Liver (tissue), 9 donors: ENCODE results near the gene LOXHD1. TPM values are rescaled to one million over a fixed set of nuclear protein-coding genes. Genes with fewer than 3 reads are reported as not detected.

Source experiments
- DNase-seq: peaks from one replicate; pipeline ENCODE4 v3.0.0-alpha.2; 2017; ENCODE audit warnings: low spot score
- H3K27ac ChIP-seq, 2 donors: one replicate each; pipeline ENCODE4 v1.7.0; 2013; ENCODE audit warnings: inconsistent platforms in 2 of 2, low read length in 2 of 2, control low read depth in 1 of 2, low read depth in 1 of 2, mild to moderate bottlenecking in 1 of 2
- H3K27me3 ChIP-seq, 4 donors: one replicate each; pipeline versions ENCODE4 v1.6.1 to v1.7.0; 2013; ENCODE audit warnings: low read length in 3 of 4, inconsistent platforms in 1 of 4, mild to moderate bottlenecking in 1 of 4, moderate library complexity in 1 of 4; ENCODE audit not compliant: control insufficient read depth in 4 of 4, insufficient read depth in 4 of 4
- H3K36me3 ChIP-seq, 4 donors: one replicate each; pipeline versions ENCODE4 v1.6.1 to v1.7.0; 2013; ENCODE audit warnings: low read length in 3 of 4, mild to moderate bottlenecking in 3 of 4, low read depth in 1 of 4, moderate library complexity in 1 of 4; ENCODE audit not compliant: control insufficient read depth in 4 of 4, insufficient read depth in 3 of 4
- H3K4me1 ChIP-seq, 4 donors: one replicate each; pipeline versions ENCODE4 v1.6.1 to v1.7.0; 2013; ENCODE audit warnings: low read length in 3 of 4, mild to moderate bottlenecking in 3 of 4, moderate library complexity in 1 of 4; ENCODE audit not compliant: control insufficient read depth in 4 of 4, insufficient read depth in 4 of 4
- H3K4me3 ChIP-seq, 3 donors: one replicate each; pipeline versions ENCODE4 v1.6.1 to v1.7.0; 2013; ENCODE audit warnings: low read length in 3 of 3, control low read depth in 1 of 3, low read depth in 1 of 3, mild to moderate bottlenecking in 1 of 3
- H3K9ac ChIP-seq, 2 donors: one replicate each; pipeline ENCODE4 v1.7.0; 2013; ENCODE audit warnings: low read length in 2 of 2, mild to moderate bottlenecking in 2 of 2, moderate library complexity in 2 of 2, control low read depth in 1 of 2, low read depth in 1 of 2
- H3K9me3 ChIP-seq, 4 donors: one replicate each; pipeline versions ENCODE4 v1.6.1 to v1.7.0; 2013; ENCODE audit warnings: low read length in 3 of 4; ENCODE audit not compliant: control insufficient read depth in 4 of 4
- EGR1 ChIP-seq, 2 donors: IDR thresholded peaks; 2 replicates each; pipeline ENCODE4 v1.6.1; 2016 to 2018; ENCODE audit warnings: antibody characterized with exemption in 2 of 2, low read depth in 2 of 2
- FOXA1 ChIP-seq: IDR thresholded peaks from 2 replicates; pipeline ENCODE4 v1.6.1; 2016; ENCODE audit warnings: antibody characterized with exemption
- HNF4A ChIP-seq, 2 donors: conservative IDR thresholded peaks; 2 replicates each; pipeline ENCODE4 v1.6.1; 2016; ENCODE audit warnings: antibody characterized with exemption in 2 of 2, mild to moderate bottlenecking in 2 of 2
- HNF4G ChIP-seq: IDR thresholded peaks from 2 replicates; pipeline ENCODE4 v1.6.1; 2016; ENCODE audit warnings: antibody characterized with exemption
- NR2F2 ChIP-seq: IDR thresholded peaks from 2 replicates; pipeline ENCODE4 v1.6.1; 2016; ENCODE audit warnings: antibody characterized with exemption
- RAD21 ChIP-seq, 2 donors: IDR thresholded peaks; 2 replicates each; pipeline ENCODE4 v1.6.1; 2016; ENCODE audit warnings: antibody characterized with exemption in 2 of 2, mild to moderate bottlenecking in 2 of 2
- SP1 ChIP-seq: IDR thresholded peaks from 2 replicates; pipeline ENCODE4 v1.6.1; 2018; ENCODE audit warnings: antibody characterized with exemption, mild to moderate bottlenecking
- TAF1 ChIP-seq: conservative IDR thresholded peaks from 2 replicates; pipeline ENCODE4 v1.6.1; 2016; ENCODE audit warnings: antibody characterized with exemption, mild to moderate bottlenecking
- YY1 ChIP-seq: IDR thresholded peaks from 2 replicates; pipeline ENCODE4 v1.6.1; 2016; ENCODE audit warnings: antibody characterized with exemption, mild to moderate bottlenecking
- WGBS: extraction: QIAGEN DNeasy Blood & Tissue Kit; methylation state at CpG from one replicate; pipeline ENCODE4 v1.1.7; 2013; 5-methylcytosine and 5-hydroxymethylcytosine counted together
- polyA plus RNA-seq, 2 donors: library from polyadenylated mRNA; stranded (reverse) in 1 of 2; unstranded in 1 of 2; fragments of 200-250 nt in 1 of 2; fragments of >200 nt in 1 of 2; fragmentation: Nextera tagmentation in 1 of 2; extraction: Ambion mirVana in 1 of 2; gene quantifications; one replicate each; pipeline versions ENCODE4 v1.2.1 to v1.2.3, GENCODE V29; 2013 to 2015
- total RNA-seq, 2 donors: library from RNA; depleted of rRNA; stranded (reverse); fragments of >200 nt; gene quantifications; one replicate each; pipeline ENCODE4 v1.2.3, GENCODE V29; 2014
- TF ChIP-seq, protein P1 (sequence below): IDR thresholded peaks from 2 replicates; pipeline ENCODE4 v1.6.1; 2016; ENCODE audit warnings: antibody characterized with exemption
- TF ChIP-seq, protein P2 (sequence below): IDR thresholded peaks from 2 replicates; pipeline ENCODE4 v1.6.1; 2016; ENCODE audit warnings: antibody characterized with exemption
- TF ChIP-seq, protein P3 (sequence below): IDR thresholded peaks from 2 replicates; pipeline ENCODE4 v1.6.1; 2016; ENCODE audit warnings: antibody characterized with exemption
- TF ChIP-seq, protein P4 (sequence below): IDR thresholded peaks from 2 replicates; pipeline ENCODE4 v1.6.1; 2016; ENCODE audit warnings: antibody characterized with exemption, mild to moderate bottlenecking
- TF ChIP-seq, protein P5 (sequence below): fragments of 150-350 bp; IDR thresholded peaks from 2 replicates; pipeline ENCODE4 v1.5.1; 2017; ENCODE audit warnings: improper control_type of control experiment, low read depth, low read length; ENCODE audit not compliant: missing input control
- donor health status: healthy.
- donor health status: healthy.
- donor health status: healthy.
- donor health status: healthy.
- donor health status: healthy.

Gene LOXHD1
- total and polyA plus RNA-seq, 4 donors = 0.09 to 0.25 TPM; not detected in 2

DNA sequence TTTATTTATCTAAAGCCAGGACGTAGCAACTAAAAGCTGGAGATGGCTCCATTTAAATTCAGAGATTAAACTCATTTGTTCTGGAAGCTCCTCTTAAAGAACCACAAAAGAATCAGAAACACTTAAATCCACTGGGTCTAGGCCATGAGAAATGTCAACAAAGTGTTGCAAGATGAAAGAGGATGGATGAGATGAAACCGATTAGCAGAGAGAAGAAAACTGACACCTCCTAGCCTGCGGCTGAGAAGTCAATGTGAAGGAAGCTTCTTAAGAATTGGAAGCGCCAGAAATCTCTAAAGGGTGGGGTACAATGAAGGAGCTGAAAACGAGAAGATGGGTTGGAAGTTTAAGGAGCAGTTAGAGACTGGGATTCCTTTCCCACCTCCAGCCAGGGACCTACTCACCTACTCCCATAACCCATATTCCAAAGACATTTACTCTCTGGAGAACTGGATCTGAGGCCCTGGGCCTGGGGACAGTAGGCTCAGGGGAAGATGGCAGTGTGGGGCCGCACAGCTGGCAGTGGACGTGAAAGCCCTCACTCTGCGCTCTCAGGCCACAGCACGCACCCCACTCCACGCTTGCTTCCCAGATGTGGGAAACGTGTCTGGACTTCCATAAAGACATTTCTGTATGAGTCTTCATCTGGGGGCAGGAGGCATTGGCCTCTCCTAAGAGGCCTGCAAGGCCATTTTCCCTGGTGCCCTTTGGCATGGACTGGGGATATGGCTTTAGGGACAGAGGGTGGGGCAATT, 188.4 kb downstream of the LOXHD1 start:
- Histone ChIP-seq H3K27me3 (no peaks in the 10 kb centered on the region), H3K9me3 (no peaks in the 10 kb centered on the region), H3K36me3 (no peaks in the 10 kb centered on the region), H3K9ac (no peak overlapping the region), H3K4me3 (no peak overlapping the region), H3K27ac (no peak overlapping the region), H3K4me1 (no peaks in the 10 kb centered on the region)
- no peak for TF ChIP-seq NR2F2
- TF ChIP-seq YY1 = no peak
- no peak for TF ChIP-seq HNF4G
- TF ChIP-seq, protein P1, sequence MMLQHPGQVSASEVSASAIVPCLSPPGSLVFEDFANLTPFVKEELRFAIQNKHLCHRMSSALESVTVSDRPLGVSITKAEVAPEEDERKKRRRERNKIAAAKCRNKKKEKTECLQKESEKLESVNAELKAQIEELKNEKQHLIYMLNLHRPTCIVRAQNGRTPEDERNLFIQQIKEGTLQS = no peak
- TF ChIP-seq, protein P2, sequence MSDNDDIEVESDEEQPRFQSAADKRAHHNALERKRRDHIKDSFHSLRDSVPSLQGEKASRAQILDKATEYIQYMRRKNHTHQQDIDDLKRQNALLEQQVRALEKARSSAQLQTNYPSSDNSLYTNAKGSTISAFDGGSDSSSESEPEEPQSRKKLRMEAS = no peak
- TF ChIP-seq, protein P3, sequence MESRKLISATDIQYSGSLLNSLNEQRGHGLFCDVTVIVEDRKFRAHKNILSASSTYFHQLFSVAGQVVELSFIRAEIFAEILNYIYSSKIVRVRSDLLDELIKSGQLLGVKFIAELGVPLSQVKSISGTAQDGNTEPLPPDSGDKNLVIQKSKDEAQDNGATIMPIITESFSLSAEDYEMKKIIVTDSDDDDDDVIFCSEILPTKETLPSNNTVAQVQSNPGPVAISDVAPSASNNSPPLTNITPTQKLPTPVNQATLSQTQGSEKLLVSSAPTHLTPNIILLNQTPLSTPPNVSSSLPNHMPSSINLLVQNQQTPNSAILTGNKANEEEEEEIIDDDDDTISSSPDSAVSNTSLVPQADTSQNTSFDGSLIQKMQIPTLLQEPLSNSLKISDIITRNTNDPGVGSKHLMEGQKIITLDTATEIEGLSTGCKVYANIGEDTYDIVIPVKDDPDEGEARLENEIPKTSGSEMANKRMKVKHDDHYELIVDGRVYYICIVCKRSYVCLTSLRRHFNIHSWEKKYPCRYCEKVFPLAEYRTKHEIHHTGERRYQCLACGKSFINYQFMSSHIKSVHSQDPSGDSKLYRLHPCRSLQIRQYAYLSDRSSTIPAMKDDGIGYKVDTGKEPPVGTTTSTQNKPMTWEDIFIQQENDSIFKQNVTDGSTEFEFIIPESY = no peak
- TF ChIP-seq, protein P4, sequence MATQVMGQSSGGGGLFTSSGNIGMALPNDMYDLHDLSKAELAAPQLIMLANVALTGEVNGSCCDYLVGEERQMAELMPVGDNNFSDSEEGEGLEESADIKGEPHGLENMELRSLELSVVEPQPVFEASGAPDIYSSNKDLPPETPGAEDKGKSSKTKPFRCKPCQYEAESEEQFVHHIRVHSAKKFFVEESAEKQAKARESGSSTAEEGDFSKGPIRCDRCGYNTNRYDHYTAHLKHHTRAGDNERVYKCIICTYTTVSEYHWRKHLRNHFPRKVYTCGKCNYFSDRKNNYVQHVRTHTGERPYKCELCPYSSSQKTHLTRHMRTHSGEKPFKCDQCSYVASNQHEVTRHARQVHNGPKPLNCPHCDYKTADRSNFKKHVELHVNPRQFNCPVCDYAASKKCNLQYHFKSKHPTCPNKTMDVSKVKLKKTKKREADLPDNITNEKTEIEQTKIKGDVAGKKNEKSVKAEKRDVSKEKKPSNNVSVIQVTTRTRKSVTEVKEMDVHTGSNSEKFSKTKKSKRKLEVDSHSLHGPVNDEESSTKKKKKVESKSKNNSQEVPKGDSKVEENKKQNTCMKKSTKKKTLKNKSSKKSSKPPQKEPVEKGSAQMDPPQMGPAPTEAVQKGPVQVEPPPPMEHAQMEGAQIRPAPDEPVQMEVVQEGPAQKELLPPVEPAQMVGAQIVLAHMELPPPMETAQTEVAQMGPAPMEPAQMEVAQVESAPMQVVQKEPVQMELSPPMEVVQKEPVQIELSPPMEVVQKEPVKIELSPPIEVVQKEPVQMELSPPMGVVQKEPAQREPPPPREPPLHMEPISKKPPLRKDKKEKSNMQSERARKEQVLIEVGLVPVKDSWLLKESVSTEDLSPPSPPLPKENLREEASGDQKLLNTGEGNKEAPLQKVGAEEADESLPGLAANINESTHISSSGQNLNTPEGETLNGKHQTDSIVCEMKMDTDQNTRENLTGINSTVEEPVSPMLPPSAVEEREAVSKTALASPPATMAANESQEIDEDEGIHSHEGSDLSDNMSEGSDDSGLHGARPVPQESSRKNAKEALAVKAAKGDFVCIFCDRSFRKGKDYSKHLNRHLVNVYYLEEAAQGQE = no peak
- no peak for TF ChIP-seq FOXA1
- no peak for TF ChIP-seq HNF4A (conservative IDR thresholded peaks at IDR 0.05)
- TF ChIP-seq RAD21 (IDR thresholded peaks at IDR 0.05) = no peak
- no peak for TF ChIP-seq SP1
- WGBS = 86% methylated on average over 11 of the region's 11 CpGs
- DNase-seq = no peak

DNA sequence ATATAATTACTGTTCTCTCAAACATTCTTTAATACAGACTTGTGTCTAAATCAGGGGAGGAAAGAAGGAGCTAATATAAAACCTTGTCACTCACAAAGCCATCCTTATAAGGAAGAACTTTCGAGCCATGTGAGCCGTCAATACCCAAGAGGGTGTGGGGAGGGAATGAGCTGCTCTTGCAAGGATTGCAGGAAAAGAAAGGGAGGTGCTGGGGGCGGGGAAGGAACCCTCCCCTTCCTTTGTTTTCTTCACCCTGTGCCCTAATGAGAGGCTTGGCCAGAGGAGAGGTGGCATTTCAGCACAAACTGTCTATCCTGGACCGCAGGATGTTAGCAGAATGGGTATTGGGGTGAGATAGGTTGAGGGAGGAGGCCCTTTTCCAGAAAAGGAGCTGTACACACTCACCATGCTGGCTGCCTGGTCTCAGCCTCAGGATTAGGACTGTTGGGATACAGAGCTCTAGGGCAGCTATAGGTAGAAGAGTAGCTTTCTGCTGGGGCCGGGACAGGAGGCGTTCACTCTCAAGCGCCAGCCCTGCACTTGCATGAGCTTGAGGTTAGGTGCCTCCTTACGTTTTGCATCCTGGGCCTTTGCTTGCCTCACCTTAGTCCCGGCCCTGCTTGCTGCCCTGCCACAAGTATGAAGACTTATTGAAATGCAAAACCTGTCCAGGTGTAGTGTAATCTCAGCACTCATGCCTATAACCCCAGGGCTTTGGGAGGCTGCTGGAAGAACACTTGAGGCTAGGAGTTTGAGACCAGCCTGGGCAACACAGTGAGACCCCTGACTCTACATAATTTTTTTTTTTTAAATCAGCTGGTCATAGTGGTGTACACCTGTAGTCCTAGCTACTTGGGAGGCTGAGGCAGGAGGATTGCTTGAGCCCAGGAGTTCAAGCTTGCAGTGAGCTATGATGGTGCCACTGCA, 190.5 kb downstream of the LOXHD1 start:
- no peak overlapping the region for H3K27ac ChIP-seq
- H3K27me3 ChIP-seq = no peaks in the 10 kb centered on the region
- no peaks in the 10 kb centered on the region for H3K9me3 ChIP-seq
- no peak overlapping the region for H3K4me3 ChIP-seq
- DNase-seq = no peak
- no peak for TF ChIP-seq RAD21 (IDR thresholded peaks at IDR 0.05)
- no peak for TF ChIP-seq SP1
- no peak for TF ChIP-seq NR2F2
- no peak for TF ChIP-seq FOXA1
- TF ChIP-seq, protein P5, sequence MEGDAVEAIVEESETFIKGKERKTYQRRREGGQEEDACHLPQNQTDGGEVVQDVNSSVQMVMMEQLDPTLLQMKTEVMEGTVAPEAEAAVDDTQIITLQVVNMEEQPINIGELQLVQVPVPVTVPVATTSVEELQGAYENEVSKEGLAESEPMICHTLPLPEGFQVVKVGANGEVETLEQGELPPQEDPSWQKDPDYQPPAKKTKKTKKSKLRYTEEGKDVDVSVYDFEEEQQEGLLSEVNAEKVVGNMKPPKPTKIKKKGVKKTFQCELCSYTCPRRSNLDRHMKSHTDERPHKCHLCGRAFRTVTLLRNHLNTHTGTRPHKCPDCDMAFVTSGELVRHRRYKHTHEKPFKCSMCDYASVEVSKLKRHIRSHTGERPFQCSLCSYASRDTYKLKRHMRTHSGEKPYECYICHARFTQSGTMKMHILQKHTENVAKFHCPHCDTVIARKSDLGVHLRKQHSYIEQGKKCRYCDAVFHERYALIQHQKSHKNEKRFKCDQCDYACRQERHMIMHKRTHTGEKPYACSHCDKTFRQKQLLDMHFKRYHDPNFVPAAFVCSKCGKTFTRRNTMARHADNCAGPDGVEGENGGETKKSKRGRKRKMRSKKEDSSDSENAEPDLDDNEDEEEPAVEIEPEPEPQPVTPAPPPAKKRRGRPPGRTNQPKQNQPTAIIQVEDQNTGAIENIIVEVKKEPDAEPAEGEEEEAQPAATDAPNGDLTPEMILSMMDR = no peak
- TF ChIP-seq, protein P3 = no peak
- no peak for TF ChIP-seq HNF4A (conservative IDR thresholded peaks at IDR 0.05)
- no peak for TF ChIP-seq EGR1 (IDR thresholded peaks at IDR 0.05; ENCODE audit: low read depth in 2 of 2)
- TF ChIP-seq TAF1 = no peak
- TF ChIP-seq, protein P2 = no peak
- TF ChIP-seq, protein P1 = no peak
- peaks cover 0 to 6% (median 0%) of the 10 kb centered on the region in 4 donors for H3K4me1 ChIP-seq
- WGBS = 70% methylated on average over 9 of the region's 9 CpGs
- no peaks in the 10 kb centered on the region for H3K36me3 ChIP-seq
- no peak overlapping the region for H3K9ac ChIP-seq
